GM23248 (cell line): ENCODE results near the gene RXRA.

Source experiments
- EZH2 ChIP-seq: fragments of 200-600 bp; sonication (generic); IDR thresholded peaks from 2 replicates; pipeline ENCODE4 v1.6.1; 2018; ENCODE audit warnings: antibody characterized with exemption, mild to moderate bottlenecking; ENCODE audit not compliant: insufficient read depth, poor library complexity, severe bottlenecking
- EZH2phosphoT487 ChIP-seq: fragments of 200-600 bp; sonication (generic); IDR thresholded peaks from 2 replicates; pipeline ENCODE4 v1.6.1; 2018; ENCODE audit warnings: antibody characterized with exemption, moderate library complexity, mild to moderate bottlenecking, low read depth; ENCODE audit not compliant: insufficient read depth

DNA sequence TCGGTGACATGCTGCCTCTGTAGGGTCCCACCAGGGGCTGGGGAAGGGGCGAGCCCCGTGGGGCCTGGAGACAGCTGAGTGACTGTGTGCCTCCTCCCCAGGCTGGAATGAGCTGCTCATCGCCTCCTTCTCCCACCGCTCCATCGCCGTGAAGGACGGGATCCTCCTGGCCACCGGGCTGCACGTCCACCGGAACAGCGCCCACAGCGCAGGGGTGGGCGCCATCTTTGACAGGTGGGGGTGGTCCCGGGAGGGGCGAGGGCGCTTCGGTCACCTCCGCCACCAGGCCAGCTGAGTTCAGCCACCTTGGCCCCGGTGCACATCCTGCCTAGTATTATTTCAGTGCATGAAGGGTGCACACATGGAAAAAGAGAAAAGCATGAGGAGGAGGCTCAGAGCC is 102.8 kb downstream of the RXRA start:
- TF ChIP-seq EZH2phosphoT487 (no peak), EZH2 (no peak)
